ENCODE measurements around the gene NF2. TPM values are rescaled to one million over a fixed set of nuclear protein-coding genes. Genes with fewer than 3 reads are reported as not detected.

The NF2 gene
- total RNA-seq, 4 donors from 2014 or later = 17.7 to 52.9 (median 33.8) TPM

- Histone ChIP-seq H3K27ac (peak overlapping the region in 1 of 2 donors; percentile 67), H3K9me3 (no peaks in the 10 kb centered on the region), H3K27me3 (no peaks in the 10 kb centered on the region), H3K4me3 (no peak overlapping the region), H3K4me1 (peaks cover 0 to 9% of the 10 kb centered on the region in 2 donors), H3K36me3 (no peaks in the 10 kb centered on the region)
- intact Hi-C loops (cut with DNase I; ENCODE audit: low total_unique reads) = no loop called here
- TF ChIP-seq POLR2A (IDR thresholded peaks at IDR 0.05) (no peak), CTCF (IDR thresholded peaks at IDR 0.05) (no peak)
- DNase-seq = no peak
These were observed 23.2 kb downstream of the NF2 start for GRCh38 chr22:29626497-29627195.

- H3K9me3 ChIP-seq = no peaks in the 10 kb centered on the region
- no peak overlapping the region for H3K4me3 ChIP-seq
- no peak overlapping the region for H3K27ac ChIP-seq
- intact Hi-C loops (cut with DNase I; ENCODE audit: low total_unique reads) = no loop called here
- H3K4me1 ChIP-seq = peaks cover 0 to 6% of the 10 kb centered on the region in 2 donors
- TF ChIP-seq CTCF (IDR thresholded peaks at IDR 0.05) (no peak), POLR2A (IDR thresholded peaks at IDR 0.05) (no peak)
- no peak for DNase-seq
- no peaks in the 10 kb centered on the region for H3K36me3 ChIP-seq
- H3K27me3 ChIP-seq = no peaks in the 10 kb centered on the region
These were observed 23.7 kb downstream of the NF2 start for GRCh38 chr22:29627196-29627535.

- intact Hi-C loops (cut with DNase I; ENCODE audit: low total_unique reads) = no loop called here
- TF ChIP-seq CTCF (IDR thresholded peaks at IDR 0.05) = no peak
- no peak for TF ChIP-seq POLR2A (IDR thresholded peaks at IDR 0.05)
- no peak overlapping the region for H3K27ac ChIP-seq
These were observed 25.8 kb downstream of the NF2 start for GRCh38 chr22:29628996-29629902.

GRCh38 chr22:29629903-29630516, 26.6 kb downstream of the NF2 start:
- DNase-seq = no peak
- H3K4me3 ChIP-seq = no peak overlapping the region
- H3K9me3 ChIP-seq = no peaks in the 10 kb centered on the region
- H3K27ac ChIP-seq = no peak overlapping the region
- intact Hi-C loops (cut with DNase I; ENCODE audit: low total_unique reads) = no loop called here
- no peak for TF ChIP-seq POLR2A (IDR thresholded peaks at IDR 0.05)
- TF ChIP-seq CTCF (IDR thresholded peaks at IDR 0.05) = no peak
- no peaks in the 10 kb centered on the region for H3K27me3 ChIP-seq
- no peaks in the 10 kb centered on the region for H3K4me1 ChIP-seq
- no peaks in the 10 kb centered on the region for H3K36me3 ChIP-seq

More at GRCh38 chr22:29628996-29629902, 25.8 kb downstream of the NF2 start:
- DNase-seq = no peak
- no peaks in the 10 kb centered on the region for H3K36me3 ChIP-seq
- H3K4me1 ChIP-seq = peaks cover 0 to 4% of the 10 kb centered on the region in 2 donors
- no peak overlapping the region for H3K4me3 ChIP-seq
- no peaks in the 10 kb centered on the region for H3K9me3 ChIP-seq
- H3K27me3 ChIP-seq = no peaks in the 10 kb centered on the region
